Caki2 (cell line): ENCODE measurements around the gene ELOF1. TPM values are rescaled to one million over a fixed set of nuclear protein-coding genes. Genes with fewer than 3 reads are reported as not detected.

Source experiments
- DNase-seq: peaks from one replicate; pipeline ENCODE4 v3.0.0-alpha.2; 2015; ENCODE audit warnings: low read depth
- in situ Hi-C: cut with HindIII; loops from 2 replicates; pipeline ENCODE4 v1.10.0; 2016; ENCODE audit warnings: low sequenced_read_pairs, low pct_unique_long_range_greater_than_20kb, mixed read lengths
- total RNA-seq: library from RNA; depleted of rRNA; stranded (reverse); fragments of >200 nt; shearing (Covaris generic); gene quantifications from 2 replicates; pipeline ENCODE4 v1.2.3, GENCODE V29; 2014; ENCODE audit warnings: low replicate concordance; rRNA removed

The ELOF1 gene
- total RNA-seq, 1 experiment from 2014 or later, result 37.8 TPM

- DNase-seq, result peak; percentile 94
These were observed 54.0 kb downstream of the ELOF1 start for GRCh38 chr19:11505032-11505503.

GRCh38 chr19:11504502-11505031, 54.5 kb downstream of the ELOF1 start:
- in situ Hi-C loops, result no loop called here
- no peak for DNase-seq

More at GRCh38 chr19:11505032-11505503, 54.0 kb downstream of the ELOF1 start:
- in situ Hi-C loops, result no loop called here

Other genes with a start within 250 kb of the ELOF1 start
- gene RAB3D, start 219.6 kb downstream of the ELOF1 start, total RNA-seq, result 19.6 and 27.4 TPM in 2 replicates
- gene TMEM205, start 213.0 kb downstream of the ELOF1 start, total RNA-seq, result 381 and 712 TPM in 2 replicates
- gene CCDC159, start 212.7 kb downstream of the ELOF1 start, total RNA-seq, result 1.5 TPM in 2 replicates
- gene PLPPR2, start 203.8 kb downstream of the ELOF1 start, total RNA-seq, result 2.2 and 2.6 TPM in 2 replicates
- gene SWSAP1, start 184.6 kb downstream of the ELOF1 start, total RNA-seq, result 2.1 and 5.6 TPM in 2 replicates
- gene EPOR, start 174.9 kb downstream of the ELOF1 start, total RNA-seq, result 14.4 and 16.6 TPM in 2 replicates
- gene RGL3, start 139.9 kb downstream of the ELOF1 start, total RNA-seq, result 3.3 and 16.5 TPM in 2 replicates
- gene ODAD3, start 124.1 kb downstream of the ELOF1 start, total RNA-seq, result 1.1 and 2.6 TPM in 2 replicates
- 119 and 167 TPM in 2 replicates for gene PRKCSH, start 123.6 kb downstream of the ELOF1 start, total RNA-seq
- not detected in 2 replicates for gene ELAVL3, start 78.2 kb downstream of the ELOF1 start, total RNA-seq
- 4.6 and 43.5 TPM in 2 replicates for gene ZNF653, start 53.4 kb downstream of the ELOF1 start, total RNA-seq
- gene ECSIT, start 30.1 kb downstream of the ELOF1 start, total RNA-seq, result 88.6 and 106 TPM in 2 replicates
- not detected in 2 replicates for gene CNN1, start 20.4 kb downstream of the ELOF1 start, total RNA-seq
- gene ACP5, start 18.4 kb upstream of the ELOF1 start, total RNA-seq, result 6.1 and 11.8 TPM in 2 replicates
- gene ZNF627, start 38.3 kb upstream of the ELOF1 start, total RNA-seq, result 26.2 and 34.4 TPM in 2 replicates
- 6.7 and 17.6 TPM in 2 replicates for gene ZNF823, start 179.7 kb upstream of the ELOF1 start, total RNA-seq
- gene ZNF441, start 207.8 kb upstream of the ELOF1 start, total RNA-seq, result 2.1 and 6.5 TPM in 2 replicates
- 0.41 TPM in 1 of 2 replicates, not detected in the other for gene ZNF491, start 239.3 kb upstream of the ELOF1 start, total RNA-seq